ENCODE measurements around the gene FLCN.

DNA sequence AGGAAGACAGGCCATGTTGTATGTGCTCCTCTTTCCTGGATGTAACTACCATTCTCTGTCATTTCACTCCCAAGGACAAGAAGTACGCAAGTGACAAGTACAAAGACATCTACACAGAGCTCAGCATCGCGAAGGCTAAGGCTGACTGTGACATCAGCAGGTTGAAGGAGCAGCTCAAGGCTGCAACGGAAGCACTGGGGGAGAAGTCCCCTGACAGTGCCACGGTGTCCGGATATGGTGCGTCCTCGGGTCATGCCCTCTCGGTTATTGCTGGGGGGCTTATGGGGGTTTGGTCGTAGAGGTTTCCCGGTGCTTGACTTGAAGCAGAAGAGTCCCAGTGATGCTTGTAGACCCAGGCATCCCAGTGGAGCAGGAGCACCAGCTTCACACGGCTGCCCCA lies 59.8 kb downstream of the FLCN start:
- TF ChIP-seq, protein P1, sequence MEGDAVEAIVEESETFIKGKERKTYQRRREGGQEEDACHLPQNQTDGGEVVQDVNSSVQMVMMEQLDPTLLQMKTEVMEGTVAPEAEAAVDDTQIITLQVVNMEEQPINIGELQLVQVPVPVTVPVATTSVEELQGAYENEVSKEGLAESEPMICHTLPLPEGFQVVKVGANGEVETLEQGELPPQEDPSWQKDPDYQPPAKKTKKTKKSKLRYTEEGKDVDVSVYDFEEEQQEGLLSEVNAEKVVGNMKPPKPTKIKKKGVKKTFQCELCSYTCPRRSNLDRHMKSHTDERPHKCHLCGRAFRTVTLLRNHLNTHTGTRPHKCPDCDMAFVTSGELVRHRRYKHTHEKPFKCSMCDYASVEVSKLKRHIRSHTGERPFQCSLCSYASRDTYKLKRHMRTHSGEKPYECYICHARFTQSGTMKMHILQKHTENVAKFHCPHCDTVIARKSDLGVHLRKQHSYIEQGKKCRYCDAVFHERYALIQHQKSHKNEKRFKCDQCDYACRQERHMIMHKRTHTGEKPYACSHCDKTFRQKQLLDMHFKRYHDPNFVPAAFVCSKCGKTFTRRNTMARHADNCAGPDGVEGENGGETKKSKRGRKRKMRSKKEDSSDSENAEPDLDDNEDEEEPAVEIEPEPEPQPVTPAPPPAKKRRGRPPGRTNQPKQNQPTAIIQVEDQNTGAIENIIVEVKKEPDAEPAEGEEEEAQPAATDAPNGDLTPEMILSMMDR (IDR thresholded peaks at IDR 0.05 in 4 of 5, conservative IDR thresholded peaks at IDR 0.05 in 1 of 5) = no peak
- no peak for TF ChIP-seq POLR2A (IDR thresholded peaks at IDR 0.05)
